ENCODE data around the gene RFX8.

DNA sequence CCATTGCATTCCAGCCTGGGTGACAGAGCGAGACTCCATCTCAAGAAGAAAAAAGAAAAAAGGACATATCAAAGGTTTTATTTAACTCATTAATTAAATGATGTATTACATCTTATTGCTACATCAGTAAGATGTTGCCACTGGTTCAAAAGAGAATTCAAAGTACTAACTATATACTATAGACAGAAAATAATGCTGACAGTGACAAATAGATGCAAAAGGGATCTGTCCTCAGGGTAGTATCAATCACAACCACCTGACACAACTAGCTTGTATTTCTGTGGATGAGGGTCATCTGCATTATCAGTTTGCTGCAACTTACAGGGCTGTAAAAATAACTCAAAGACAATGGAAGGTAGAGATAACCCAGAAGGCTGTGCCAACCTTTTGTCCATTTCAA lies 71.2 kb downstream of the RFX8 start:
- TF ChIP-seq, protein P1, sequence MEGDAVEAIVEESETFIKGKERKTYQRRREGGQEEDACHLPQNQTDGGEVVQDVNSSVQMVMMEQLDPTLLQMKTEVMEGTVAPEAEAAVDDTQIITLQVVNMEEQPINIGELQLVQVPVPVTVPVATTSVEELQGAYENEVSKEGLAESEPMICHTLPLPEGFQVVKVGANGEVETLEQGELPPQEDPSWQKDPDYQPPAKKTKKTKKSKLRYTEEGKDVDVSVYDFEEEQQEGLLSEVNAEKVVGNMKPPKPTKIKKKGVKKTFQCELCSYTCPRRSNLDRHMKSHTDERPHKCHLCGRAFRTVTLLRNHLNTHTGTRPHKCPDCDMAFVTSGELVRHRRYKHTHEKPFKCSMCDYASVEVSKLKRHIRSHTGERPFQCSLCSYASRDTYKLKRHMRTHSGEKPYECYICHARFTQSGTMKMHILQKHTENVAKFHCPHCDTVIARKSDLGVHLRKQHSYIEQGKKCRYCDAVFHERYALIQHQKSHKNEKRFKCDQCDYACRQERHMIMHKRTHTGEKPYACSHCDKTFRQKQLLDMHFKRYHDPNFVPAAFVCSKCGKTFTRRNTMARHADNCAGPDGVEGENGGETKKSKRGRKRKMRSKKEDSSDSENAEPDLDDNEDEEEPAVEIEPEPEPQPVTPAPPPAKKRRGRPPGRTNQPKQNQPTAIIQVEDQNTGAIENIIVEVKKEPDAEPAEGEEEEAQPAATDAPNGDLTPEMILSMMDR (IDR thresholded peaks at IDR 0.05): no peak
- TF ChIP-seq POLR2A (IDR thresholded peaks at IDR 0.05) (no peak), EP300 (IDR thresholded peaks at IDR 0.05) (no peak), POLR2AphosphoS5 (IDR thresholded peaks at IDR 0.05) (no peak)

Data from sigmoid colon (tissue), 4 donors.